Activated naive CD8-positive, alpha-beta T cell treated with anti-CD3 and anti-CD28 coated beads, Interleukin-2, amount 50 U/mL, for 16 hours (primary cell): ENCODE results near the gene RPL12.
A peak's percentile ranks its signal among the peaks of the same experiment; 100 is the strongest.

Experiments
- DNase-seq: peaks from one replicate; pipeline ENCODE4 v3.0.0-alpha.2; 2020; ENCODE audit warnings: low read depth, low spot score

The RPL12 gene

GRCh38 chr9:127450830-127451607, at the start of gene RPL12, which contains the start of gene LRSAM1:
Gene RPL12 (minus strand): TSS chr9:127451406. CDS start chr9:127451317, 89 bp downstream.
Gene LRSAM1 (plus strand): TSS chr9:127451510. CDS start chr9:127454528, 3,018 bp downstream.
- peak; percentile 94 for DNase-seq

DNA sequence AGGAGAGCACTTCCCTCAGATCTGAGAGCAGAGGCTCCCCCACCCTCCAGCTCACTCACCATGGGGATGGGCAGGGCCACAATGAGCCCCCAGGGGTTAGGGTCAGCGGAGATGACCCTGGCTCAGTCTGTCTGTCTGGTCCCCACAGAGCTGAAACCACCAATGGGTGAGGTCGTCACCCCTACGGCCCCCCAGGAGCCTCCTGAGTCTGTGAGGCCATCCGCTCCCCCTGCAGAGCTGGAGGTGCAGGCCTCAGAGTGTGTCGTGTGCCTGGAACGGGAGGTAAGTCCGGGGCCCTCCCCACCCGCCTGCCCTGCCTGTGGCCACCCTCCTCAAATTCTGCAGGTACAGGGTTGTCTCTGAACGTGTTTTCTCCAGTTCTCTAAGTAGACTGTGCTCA, 49.7 kb upstream of the RPL12 start:
- no peak for DNase-seq

- DNase-seq: no peak
Observed at GRCh38 chr9:127500399-127500798, 49.2 kb upstream of the RPL12 start.

DNA sequence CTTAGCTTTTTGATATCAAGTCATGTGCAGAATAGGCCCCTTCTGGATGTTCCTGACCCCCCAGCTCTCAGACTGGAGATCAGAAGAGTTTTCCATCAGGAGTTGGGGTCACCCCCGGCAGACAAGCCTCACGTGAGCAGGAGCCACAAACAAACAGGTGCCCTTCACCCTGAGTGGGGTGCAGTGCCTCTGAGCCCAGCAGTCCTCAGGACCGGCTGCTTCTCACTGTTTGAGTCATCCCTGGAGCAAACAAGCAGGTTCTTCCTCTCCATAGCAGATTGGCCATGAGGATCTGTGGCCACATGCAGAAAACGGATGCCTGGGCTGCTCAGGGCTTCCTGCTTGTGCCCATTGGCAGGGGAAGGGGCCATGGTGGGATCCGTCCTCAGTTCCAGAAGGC, 47.1 kb upstream of the RPL12 start:
- no peak for DNase-seq

- DNase-seq: no peak
Observed at GRCh38 chr9:127497656-127498290, 46.6 kb upstream of the RPL12 start.

DNA sequence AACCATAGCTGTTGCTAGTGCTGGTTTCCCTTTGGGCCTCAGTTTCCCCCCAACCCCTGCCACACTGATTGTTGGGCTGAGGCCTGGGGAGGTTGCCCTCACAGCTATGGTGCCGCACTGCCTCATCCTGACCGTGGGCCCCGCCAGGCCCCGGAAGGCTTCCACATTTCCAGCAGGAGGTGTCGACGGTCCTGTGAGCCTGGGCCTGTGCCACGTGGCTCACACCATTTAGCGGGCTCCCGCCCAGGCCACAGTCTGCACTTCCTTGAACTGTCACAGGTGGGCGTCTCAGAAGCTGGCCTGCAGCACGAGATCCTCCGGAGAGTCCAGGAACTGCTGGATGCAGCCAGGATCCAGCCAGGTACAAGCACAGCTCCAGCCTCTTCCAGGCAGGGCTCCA, 45.8 kb upstream of the RPL12 start:
- DNase-seq: no peak

DNA sequence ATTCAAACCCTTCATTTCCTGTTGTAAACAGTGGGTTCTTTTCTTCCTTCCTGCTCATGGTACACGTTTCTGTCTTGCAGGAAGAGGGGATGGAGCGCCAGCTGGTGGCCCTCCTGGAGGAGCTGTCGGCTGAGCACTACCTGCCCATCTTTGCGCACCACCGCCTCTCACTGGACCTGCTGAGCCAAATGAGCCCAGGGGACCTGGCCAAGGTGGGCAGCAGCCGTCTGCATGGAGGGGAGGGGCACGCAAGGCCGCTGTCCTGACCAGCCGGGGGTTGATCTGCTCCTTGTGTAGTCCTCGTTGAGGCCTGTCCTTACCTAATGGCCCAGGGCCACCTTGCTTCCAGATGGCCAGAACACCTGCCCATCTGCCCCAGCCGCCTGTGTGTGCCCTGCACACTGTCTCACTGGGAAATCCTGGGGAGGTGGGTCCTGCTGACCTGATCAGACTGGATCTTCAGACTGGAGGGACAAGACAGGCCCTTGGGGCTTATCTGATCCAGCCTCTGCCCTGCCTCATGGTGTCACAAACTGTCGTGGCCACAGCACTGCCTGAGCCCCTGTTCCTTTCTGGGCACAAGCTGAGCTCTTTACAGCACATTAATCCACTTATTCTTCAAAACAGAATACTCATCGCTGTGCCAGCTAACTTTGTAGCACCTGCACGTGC, 44.8 kb upstream of the RPL12 start:
- no peak for DNase-seq

GRCh38 chr9:127494304-127494702, 43.1 kb upstream of the RPL12 start:
- DNase-seq: no peak

DNA sequence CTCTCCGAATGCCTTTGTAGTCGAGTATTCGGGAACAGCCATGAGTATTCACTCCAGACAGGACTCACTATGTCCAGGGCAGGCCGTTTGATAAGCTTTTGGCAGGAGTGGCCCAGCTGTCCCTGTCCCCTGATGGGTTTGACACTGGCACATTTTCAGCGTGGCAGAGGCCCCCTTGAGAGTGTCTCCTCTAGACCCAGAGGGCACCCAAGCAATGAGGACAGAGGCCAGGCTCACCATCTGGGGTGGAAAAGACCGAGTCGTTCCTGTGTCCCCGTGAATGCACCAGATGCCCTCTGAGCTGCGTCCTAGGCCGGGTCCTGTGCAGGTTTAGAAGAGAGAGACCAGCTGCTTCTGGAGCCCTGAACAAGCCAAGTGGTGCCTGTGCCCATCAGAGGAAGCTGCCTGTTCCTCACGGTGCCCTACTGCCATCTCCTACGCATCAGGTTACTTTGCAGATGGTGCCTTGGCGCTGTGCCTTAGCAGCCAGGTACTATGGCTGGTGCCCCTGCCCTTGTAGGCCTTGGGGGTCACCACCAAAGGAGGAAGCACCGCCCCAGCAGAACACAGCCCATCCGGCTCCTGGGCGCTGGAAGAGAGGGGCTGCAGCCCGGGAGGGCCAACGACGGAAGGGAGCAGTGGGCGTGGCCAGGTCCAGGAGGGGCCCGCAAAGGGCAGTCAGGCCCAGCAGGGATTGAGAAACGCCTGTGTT, 42.5 kb upstream of the RPL12 start:
- DNase-seq: no peak

- no peak for DNase-seq
Observed at GRCh38 chr9:127492616-127493015, 41.4 kb upstream of the RPL12 start.

- DNase-seq: no peak
Observed at GRCh38 chr9:127491516-127491915, 40.3 kb upstream of the RPL12 start.

- DNase-seq: no peak
Observed at GRCh38 chr9:127490535-127491230, 39.5 kb upstream of the RPL12 start.

DNA sequence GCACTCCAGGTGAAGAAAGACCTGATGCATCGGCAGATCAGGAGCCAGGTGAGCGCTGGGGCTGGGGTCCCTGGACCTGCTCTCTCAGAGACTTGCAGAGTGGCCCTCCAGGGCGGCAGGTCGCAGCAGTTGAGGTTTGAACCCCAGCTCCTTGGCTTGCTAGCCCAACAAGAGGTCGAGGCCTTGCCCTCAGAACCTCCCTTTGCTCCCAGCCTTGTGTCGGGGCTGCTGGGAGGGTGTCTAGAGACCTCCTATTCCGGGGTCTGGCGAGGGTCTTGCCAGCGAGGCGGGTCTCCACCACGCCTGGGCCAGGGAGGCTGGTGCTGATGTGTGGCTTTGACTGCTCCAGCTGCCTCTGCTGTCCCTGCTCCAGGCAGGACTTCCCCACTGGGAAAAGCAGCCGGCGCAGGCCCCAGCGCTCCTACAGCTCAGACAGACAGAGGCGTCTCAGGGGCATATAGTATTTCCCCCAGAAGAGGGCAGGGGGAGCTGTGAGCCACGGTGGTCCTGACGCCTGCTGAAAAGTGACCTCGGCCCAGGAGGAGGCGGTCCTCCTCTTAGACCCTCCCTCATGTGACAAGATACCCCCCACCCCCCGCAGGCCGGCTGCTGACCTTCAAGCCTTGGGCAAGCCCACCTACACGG, 38.4 kb upstream of the RPL12 start:
- no peak for DNase-seq

GRCh38 chr9:127488946-127489345, 37.7 kb upstream of the RPL12 start:
- DNase-seq: no peak

DNA sequence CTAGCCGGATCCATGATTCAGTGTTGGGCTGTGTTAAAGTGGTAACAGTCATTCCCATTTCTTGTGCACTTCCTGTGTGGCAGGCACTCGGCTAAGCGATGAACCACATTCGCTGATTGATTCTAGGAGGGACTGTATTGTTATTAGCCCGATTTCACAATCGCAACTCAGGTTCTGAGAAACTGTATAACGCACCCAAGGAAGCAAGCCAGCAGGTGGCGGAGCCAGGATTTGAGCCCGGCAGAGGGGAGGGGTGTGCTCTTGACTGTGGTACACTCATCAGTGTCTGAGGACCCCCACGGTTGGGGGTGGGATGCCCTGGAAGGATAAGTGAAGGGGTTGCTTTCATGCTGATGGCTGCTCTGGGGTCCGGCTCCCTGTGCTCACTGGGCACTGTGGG, 34.8 kb upstream of the RPL12 start:
- DNase-seq: no peak

DNA sequence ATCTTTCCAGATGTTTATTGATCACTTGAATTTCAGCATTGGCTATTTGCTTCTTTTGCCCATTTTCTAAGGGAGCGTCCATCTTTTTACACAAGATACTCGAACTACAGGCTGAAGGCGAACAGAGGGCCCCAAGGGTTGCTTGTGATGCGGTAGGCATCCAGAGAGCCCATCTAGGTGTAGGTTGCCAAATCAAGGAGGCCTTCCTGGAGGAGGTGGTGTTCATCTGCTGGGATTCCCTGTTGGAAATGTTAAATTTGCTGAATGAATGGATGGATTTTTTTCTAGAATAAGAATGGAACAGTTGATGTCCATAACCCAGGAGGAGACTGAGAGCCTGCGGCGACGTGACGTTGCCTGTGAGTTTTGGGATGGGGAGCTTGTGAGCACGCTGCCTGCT, 31.5 kb upstream of the RPL12 start:
- DNase-seq: no peak

GRCh38 chr9:127479507-127480081, 28.4 kb upstream of the RPL12 start:
- DNase-seq: no peak

DNA sequence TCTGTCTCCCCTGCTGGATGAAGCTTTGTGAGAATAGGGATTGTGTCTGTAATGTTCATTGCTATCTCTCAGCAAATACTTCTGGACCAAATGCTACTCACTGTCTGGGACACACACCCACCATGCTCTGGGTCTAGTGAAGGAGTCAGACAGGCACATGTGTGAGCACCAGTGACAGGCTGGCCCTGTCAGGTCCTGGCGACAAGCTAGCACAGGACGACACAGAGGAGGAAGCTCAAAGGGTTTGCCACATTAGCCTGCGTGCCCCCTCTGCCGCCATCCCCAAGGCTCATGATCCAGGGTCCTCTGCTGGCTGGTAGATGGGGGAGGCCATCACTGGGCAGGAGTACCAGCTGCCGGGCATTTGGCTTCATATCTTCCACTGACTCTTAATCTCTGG, 23.4 kb upstream of the RPL12 start:
- no peak for DNase-seq

- no peak for DNase-seq
Observed at GRCh38 chr9:127473932-127474331, 22.7 kb upstream of the RPL12 start.

DNA sequence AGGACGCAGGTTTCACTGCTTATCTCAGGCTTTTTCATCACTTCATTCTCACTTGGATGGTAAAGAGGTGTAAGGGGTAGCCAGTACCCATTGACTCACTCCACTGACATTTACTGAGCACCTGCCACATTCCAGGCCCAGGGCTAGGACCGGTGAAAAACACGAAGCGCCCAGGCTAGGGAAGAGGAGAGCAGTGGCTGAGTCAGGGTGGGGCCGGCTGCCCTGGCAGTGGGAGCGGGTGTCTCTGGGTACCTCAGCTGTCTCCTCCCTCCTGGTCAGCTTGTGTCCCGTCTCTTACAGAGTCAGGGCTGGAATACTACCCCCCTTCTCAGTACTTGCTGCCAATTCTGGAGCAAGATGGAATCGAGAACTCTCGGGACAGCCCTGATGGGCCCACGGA, 22.3 kb upstream of the RPL12 start:
- no peak for DNase-seq

GRCh38 chr9:127470662-127471061, 19.5 kb upstream of the RPL12 start:
- no peak for DNase-seq
